K562 (cell line): ENCODE data around the gene AS3MT.

Experiments
- CTCF ChIP-seq, 3 experiments: IDR thresholded peaks in 2 of 3; conservative IDR thresholded peaks in 1 of 3; 2 replicates each; pipeline ENCODE4 v1.5.1; 2011 to 2012; ENCODE audit warnings: low read length in 3 of 3, mild to moderate bottlenecking in 3 of 3, control low read depth in 2 of 3, improper control_type of control experiment in 1 of 3, inconsistent platforms in 1 of 3, low read depth in 1 of 3, mixed read lengths in 1 of 3, moderate library complexity in 1 of 3; ENCODE audit not compliant: insufficient read depth in 2 of 3
- IRF9 ChIP-seq: fragments of 450-650 bp; IDR thresholded peaks from 2 replicates; pipeline ENCODE4 v1.6.1; 2016; ENCODE audit warnings: missing biosample characterization, missing genetic modification characterization
- JUNB ChIP-seq: fragments of 450-650 bp; formaldehyde crosslinking; conservative IDR thresholded peaks from 2 replicates; pipeline ENCODE4 v1.4.0; 2020; ENCODE audit warnings: mild to moderate bottlenecking
- L3MBTL2 ChIP-seq: fragments of 450-650 bp; IDR thresholded peaks from 2 replicates; pipeline ENCODE4 v1.6.1; 2016; ENCODE audit warnings: mild to moderate bottlenecking, moderate library complexity
- MAX ChIP-seq: sonication (generic); formaldehyde crosslinking; IDR thresholded peaks from 2 replicates; pipeline ENCODE4 v1.9.0; 2022; ENCODE audit warnings: mild to moderate bottlenecking, missing genetic modification reagents
- MEIS2 ChIP-seq: fragments of 450-650 bp; IDR thresholded peaks from 2 replicates; pipeline ENCODE4 v1.6.1; 2014; ENCODE audit warnings: mild to moderate bottlenecking; ENCODE audit not compliant: partially characterized antibody
- MYC ChIP-seq, 2 experiments: fragments of 250-450 bp in 1 of 2; sonication (Bioruptor Pico) in 1 of 2; IDR thresholded peaks; 2 replicates each; pipeline versions ENCODE4 v1.5.1 to v1.6.1; 2012 to 2021; ENCODE audit warnings: low read depth in 2 of 2, borderline replicate concordance in 1 of 2, improper control_type of control experiment in 1 of 2, low read length in 1 of 2, mild to moderate bottlenecking in 1 of 2, moderate library complexity in 1 of 2
- NBN ChIP-seq: fragments of 450-650 bp; IDR thresholded peaks from 2 replicates; pipeline ENCODE4 v1.6.1; 2016; ENCODE audit warnings: low read depth, mild to moderate bottlenecking
- SREBF1 ChIP-seq: fragments of 150-350 bp; IDR thresholded peaks from 2 replicates; pipeline ENCODE4 v1.6.1; 2014; ENCODE audit warnings: antibody characterized with exemption, low read depth, low read length, borderline replicate concordance
- SRSF7 ChIP-seq: fragments of 200-400 bp; formaldehyde crosslinking; optimal IDR thresholded peaks from 2 replicates; pipeline ENCODE3; 2017; ENCODE audit warnings: mild to moderate bottlenecking, low read depth, low read length
- XRCC3 ChIP-seq: fragments of 450-650 bp; IDR thresholded peaks from 2 replicates; pipeline ENCODE4 v1.6.1; 2017; ENCODE audit warnings: mild to moderate bottlenecking, moderate library complexity
- ZNF639 ChIP-seq, 2 experiments: fragments of 200-800 bp in 1 of 2; sonication (Bioruptor generic) in 1 of 2; sonication (generic) in 1 of 2; formaldehyde crosslinking in 1 of 2; IDR thresholded peaks in 1 of 2; conservative IDR thresholded peaks in 1 of 2; 2 replicates each; pipeline versions ENCODE4 v1.5.0 to v1.6.1; 2016 to 2020; ENCODE audit warnings: missing compliant biosample characterization in 1 of 2, missing genetic modification characterization in 1 of 2, missing genetic modification reagents in 1 of 2

GRCh38 chr10:102845352-102845902 is 23.8 kb upstream of the AS3MT start:
- TF ChIP-seq SREBF1 (no peak), XRCC3 (no peak), ZNF639 (CRISPR knock-in tag; conservative IDR thresholded peaks at IDR 0.05 in 1 of 2, IDR thresholded peaks at IDR 0.05 in 1 of 2) (no peak), CTCF (IDR thresholded peaks at IDR 0.05 in 2 of 3, conservative IDR thresholded peaks at IDR 0.05 in 1 of 3; ENCODE audit: insufficient read depth in 2 of 3, low read depth in 1 of 3, low read length in 3 of 3) (no peak), SRSF7 (no peak), JUNB (CRISPR knock-in tag) (no peak), IRF9 (tag) (no peak), NBN (no peak), L3MBTL2 (no peak), MYC (IDR thresholded peaks at IDR 0.05; ENCODE audit: low read depth, low read length) (no peak), MYC (CRISPR knock-in tag; IDR thresholded peaks at IDR 0.05; ENCODE audit: borderline replicate concordance, low read depth) (no peak), MEIS2 (no peak), MAX (no peak)
